GM13977 (cell line): Measurements from ENCODE around the gene PTBP2.
"Not testable (repeated sequence)": the region's sequence is repeated elsewhere in the genome, so short reads cannot be mapped to it uniquely, and the experiment has no call there.

Experiments
- DNase-seq: peaks from one replicate; pipeline ENCODE4 v3.0.0; 2012; ENCODE audit warnings: low spot score
- CTCF ChIP-seq: IDR thresholded peaks from 2 replicates; pipeline ENCODE4 v1.5.1; 2012; ENCODE audit warnings: mild to moderate bottlenecking, control low read depth; ENCODE audit not compliant: insufficient read depth; ENCODE audit errors: extremely low read depth, missing control alignments
- in situ Hi-C: fragments of 300-500 bp; cut with MboI; formaldehyde crosslinking; loops from one replicate; pipeline ENCODE4 v1.12.0; 2022; ENCODE audit warnings: low sequenced_read_pairs, low pct_unique_long_range_greater_than_20kb, mixed read lengths, inconsistent platforms; ENCODE audit not compliant: unreplicated experiment

PTBP2 gene

DNA sequence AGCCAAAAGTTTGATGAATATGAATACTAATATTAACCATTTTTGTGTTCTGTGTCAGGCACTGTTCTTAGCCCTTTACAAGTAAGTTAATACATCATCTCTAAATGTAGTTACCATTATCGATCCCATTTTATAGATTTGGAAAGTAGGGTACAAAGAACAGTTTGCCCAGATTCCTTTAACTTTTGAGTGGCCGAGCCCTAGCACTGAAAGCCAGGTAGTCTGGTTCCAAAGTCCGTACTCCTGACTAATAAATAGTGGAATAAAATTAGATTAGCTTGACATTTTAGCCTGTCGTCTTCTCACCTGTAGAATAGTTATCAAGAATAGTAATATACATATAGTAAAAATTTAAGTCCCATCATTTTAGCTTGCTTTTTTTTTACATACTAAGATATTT lies 70.6 kb downstream of the PTBP2 start:
- DNase-seq = no peak
- in situ Hi-C loops = no loop called here
- TF ChIP-seq CTCF = no peak

GRCh38 chr1:96801696-96802095 lies 80.1 kb downstream of the PTBP2 start:
- DNase-seq, in situ Hi-C loops: not testable (repeated sequence)

DNA sequence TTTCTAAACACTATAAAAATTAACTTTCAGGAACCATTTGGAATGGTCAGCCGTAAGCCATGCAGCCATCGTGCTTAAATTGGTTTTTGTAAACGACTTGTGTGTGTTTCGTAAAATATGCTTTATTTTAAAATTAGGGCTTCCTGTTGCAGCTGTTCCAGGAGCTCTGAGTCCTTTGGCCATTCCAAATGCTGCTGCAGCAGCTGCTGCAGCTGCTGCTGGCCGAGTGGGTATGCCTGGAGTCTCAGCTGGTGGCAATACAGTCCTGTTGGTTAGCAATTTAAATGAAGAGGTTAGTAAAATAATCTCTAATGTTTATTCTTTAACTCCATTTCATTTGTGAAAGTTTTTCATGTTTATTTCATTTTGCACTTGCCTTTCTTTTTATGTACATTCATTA lies 83.1 kb downstream of the PTBP2 start:
- TF ChIP-seq CTCF = no peak
- DNase-seq = no peak
- in situ Hi-C loops = no loop called here

DNA sequence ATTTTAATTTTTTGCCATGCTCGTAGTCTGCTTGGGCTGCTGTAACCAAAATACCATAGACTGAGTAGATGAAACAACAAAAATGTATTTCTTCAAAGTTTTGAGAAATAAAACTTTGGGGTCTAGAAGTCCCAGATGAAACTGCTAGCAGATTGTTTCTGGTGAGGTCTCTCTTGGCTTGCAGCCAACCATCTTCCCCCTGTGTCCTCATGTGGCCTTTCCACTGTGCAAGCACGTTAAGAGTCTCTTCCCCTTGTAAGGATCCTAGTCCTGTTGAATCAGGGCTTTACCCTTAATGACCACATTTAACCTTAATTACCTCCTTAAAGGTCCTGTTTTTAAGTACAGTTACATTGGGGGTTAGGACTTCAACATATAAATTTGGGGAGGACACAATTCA lies 86.6 kb downstream of the PTBP2 start:
- no peak for DNase-seq
- in situ Hi-C loops = no loop called here
- TF ChIP-seq CTCF = no peak

GRCh38 chr1:96815914-96816313 lies 94.3 kb downstream of the PTBP2 start:
- DNase-seq = no peak
- no peak for TF ChIP-seq CTCF
- in situ Hi-C loops = no loop called here

- DNase-seq = no peak
- no peak for TF ChIP-seq CTCF
- in situ Hi-C loops = no loop called here
These were observed 98.5 kb downstream of the PTBP2 start for GRCh38 chr1:96820107-96820506.

GRCh38 chr1:96820671-96821070 lies 99.1 kb downstream of the PTBP2 start:
- no peak for TF ChIP-seq CTCF
- no peak for DNase-seq
- in situ Hi-C loops = no loop called here
